ENCODE results near the gene SYT14.

DNA sequence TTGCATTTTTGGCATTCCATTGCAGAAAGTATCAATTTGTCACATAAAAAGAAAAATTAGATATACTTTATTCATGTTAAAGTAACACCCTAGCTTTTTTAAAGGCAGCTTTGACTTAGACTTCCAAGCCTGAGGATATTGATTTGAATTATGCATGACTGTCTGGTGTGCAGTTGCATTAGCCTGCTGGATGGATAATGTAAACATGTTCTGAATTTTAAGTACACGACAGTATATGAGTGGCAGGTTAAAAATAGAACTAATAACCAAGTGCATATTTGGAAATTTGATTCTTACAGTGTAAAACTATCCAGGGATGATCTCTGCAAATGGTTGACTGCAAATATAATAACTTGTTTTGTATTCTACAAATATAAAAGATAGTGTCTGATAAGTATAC, 124.0 kb downstream of the SYT14 start:
- TF ChIP-seq, protein P1, sequence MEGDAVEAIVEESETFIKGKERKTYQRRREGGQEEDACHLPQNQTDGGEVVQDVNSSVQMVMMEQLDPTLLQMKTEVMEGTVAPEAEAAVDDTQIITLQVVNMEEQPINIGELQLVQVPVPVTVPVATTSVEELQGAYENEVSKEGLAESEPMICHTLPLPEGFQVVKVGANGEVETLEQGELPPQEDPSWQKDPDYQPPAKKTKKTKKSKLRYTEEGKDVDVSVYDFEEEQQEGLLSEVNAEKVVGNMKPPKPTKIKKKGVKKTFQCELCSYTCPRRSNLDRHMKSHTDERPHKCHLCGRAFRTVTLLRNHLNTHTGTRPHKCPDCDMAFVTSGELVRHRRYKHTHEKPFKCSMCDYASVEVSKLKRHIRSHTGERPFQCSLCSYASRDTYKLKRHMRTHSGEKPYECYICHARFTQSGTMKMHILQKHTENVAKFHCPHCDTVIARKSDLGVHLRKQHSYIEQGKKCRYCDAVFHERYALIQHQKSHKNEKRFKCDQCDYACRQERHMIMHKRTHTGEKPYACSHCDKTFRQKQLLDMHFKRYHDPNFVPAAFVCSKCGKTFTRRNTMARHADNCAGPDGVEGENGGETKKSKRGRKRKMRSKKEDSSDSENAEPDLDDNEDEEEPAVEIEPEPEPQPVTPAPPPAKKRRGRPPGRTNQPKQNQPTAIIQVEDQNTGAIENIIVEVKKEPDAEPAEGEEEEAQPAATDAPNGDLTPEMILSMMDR (IDR thresholded peaks at IDR 0.05), result no peak
- TF ChIP-seq TEAD1 (CRISPR knock-in tag; IDR thresholded peaks at IDR 0.05), result no peak
- TF ChIP-seq, protein P2, sequence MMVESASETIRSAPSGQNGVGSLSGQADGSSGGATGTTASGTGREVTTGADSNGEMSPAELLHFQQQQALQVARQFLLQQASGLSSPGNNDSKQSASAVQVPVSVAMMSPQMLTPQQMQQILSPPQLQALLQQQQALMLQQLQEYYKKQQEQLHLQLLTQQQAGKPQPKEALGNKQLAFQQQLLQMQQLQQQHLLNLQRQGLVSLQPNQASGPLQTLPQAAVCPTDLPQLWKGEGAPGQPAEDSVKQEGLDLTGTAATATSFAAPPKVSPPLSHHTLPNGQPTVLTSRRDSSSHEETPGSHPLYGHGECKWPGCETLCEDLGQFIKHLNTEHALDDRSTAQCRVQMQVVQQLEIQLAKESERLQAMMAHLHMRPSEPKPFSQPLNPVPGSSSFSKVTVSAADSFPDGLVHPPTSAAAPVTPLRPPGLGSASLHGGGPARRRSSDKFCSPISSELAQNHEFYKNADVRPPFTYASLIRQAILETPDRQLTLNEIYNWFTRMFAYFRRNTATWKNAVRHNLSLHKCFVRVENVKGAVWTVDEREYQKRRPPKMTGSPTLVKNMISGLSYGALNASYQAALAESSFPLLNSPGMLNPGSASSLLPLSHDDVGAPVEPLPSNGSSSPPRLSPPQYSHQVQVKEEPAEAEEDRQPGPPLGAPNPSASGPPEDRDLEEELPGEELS (CRISPR knock-in tag; IDR thresholded peaks at IDR 0.05), result no peak
- no peak for TF ChIP-seq ETV6 (CRISPR knock-in tag; IDR thresholded peaks at IDR 0.05)
- TF ChIP-seq NR2C2 (CRISPR knock-in tag; IDR thresholded peaks at IDR 0.05), result no peak
- TF ChIP-seq FOXJ3 (CRISPR knock-in tag; IDR thresholded peaks at IDR 0.05; ENCODE audit: borderline replicate concordance), result no peak
- TF ChIP-seq JUN (CRISPR knock-in tag; IDR thresholded peaks at IDR 0.05), result no peak
- TF ChIP-seq, protein P3, sequence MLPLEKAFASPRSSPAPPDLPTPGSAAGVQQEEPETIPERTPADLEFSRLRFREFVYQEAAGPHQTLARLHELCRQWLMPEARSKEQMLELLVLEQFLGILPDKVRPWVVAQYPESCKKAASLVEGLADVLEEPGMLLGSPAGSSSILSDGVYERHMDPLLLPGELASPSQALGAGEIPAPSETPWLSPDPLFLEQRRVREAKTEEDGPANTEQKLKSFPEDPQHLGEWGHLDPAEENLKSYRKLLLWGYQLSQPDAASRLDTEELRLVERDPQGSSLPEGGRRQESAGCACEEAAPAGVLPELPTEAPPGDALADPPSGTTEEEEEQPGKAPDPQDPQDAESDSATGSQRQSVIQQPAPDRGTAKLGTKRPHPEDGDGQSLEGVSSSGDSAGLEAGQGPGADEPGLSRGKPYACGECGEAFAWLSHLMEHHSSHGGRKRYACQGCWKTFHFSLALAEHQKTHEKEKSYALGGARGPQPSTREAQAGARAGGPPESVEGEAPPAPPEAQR (CRISPR knock-in tag; IDR thresholded peaks at IDR 0.05), result no peak
- no peak for TF ChIP-seq SMAD4 (CRISPR knock-in tag; IDR thresholded peaks at IDR 0.05)
- TF ChIP-seq, protein P4, sequence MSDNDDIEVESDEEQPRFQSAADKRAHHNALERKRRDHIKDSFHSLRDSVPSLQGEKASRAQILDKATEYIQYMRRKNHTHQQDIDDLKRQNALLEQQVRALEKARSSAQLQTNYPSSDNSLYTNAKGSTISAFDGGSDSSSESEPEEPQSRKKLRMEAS (CRISPR knock-in tag; IDR thresholded peaks at IDR 0.05), result no peak
- TF ChIP-seq, protein P5, sequence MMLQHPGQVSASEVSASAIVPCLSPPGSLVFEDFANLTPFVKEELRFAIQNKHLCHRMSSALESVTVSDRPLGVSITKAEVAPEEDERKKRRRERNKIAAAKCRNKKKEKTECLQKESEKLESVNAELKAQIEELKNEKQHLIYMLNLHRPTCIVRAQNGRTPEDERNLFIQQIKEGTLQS (CRISPR knock-in tag; conservative IDR thresholded peaks at IDR 0.05), result no peak

Data from WTC11 (cell line).